ENCODE results near the gene PVALEF. TPM values are rescaled to one million over a fixed set of nuclear protein-coding genes. Genes with fewer than 3 reads are reported as not detected.
"Not testable (repeated sequence)": the region's sequence is repeated elsewhere in the genome, so short reads cannot be mapped to it uniquely, and the experiment has no call there.

Gene PVALEF
- total RNA-seq, 2 experiments from 2014 or later, result not detected

DNA sequence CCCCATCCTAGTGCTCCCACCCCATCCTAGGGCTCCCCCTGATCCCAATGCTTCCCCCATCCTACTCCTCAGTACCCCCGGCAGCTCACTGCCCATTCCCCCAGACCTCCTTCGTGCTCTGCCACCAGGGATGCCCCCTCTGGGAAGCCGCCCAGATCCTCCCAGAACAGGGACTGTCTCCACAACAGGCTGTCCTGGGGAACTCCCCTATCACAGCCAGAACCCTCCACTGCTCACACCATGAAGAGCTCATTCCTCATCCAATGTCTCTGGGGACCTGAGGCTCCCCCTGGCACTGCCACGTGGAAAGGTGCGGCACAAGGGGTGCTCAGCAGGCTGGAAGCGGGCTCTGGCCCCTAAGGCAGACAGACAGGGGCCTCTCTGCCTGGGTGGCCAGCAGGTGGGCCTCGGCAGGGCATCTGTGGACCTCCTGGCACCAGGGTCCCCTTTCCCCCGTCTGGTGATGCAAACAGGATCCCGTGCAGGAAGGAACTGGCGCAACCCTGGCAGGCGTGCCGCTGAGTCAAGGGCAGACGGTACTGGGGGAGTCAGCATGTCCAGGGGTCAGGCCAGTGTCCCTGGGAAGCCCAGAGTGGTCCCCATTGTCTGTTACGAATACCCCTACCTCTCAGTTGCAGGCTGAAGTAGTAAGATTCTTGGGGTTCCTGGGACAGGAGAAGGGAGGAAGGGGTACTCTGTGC, 14.8 kb upstream of the PVALEF start:
- ChIA-PET CTCF (no interaction called here), POLR2A (no interaction called here)
- intact Hi-C loops (cut with DNase I, micrococcal nuclease), result no loop called here
- ATAC-seq (no peak), DNase-seq (no peak)
- H3K4me1 Mint-ChIP-seq, result no peaks in the 10 kb centered on the region
- H3K27ac Mint-ChIP-seq, result no peak overlapping the region
- no peak overlapping the region for H3K4me3 Mint-ChIP-seq
- H3K36me3 Mint-ChIP-seq (ENCODE audit: low read depth), result no peaks in the 10 kb centered on the region
- H3K27me3 Mint-ChIP-seq, result peaks cover 3% of the 10 kb centered on the region
- no peaks in the 10 kb centered on the region for H3K9me3 Mint-ChIP-seq (ENCODE audit: low read depth)

DNA sequence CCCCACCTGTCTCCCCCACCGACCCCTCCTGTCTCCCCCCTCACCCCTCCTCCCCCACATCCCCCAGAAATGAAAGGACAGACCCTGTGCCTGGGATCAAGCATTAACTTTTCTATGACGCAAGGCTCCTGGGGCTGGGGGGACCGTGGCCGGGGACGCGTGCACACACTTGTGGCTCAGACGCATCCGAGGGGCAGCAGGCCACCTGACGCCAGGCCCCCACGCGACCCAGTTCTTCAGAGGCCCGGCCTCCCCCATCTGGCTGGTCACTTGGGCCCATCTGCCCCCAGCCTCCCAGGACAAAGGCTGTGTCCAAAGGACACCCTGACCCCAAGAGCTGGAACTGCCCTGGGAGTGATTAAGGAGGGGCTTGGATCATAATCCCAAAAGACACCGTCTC, 14.0 kb upstream of the PVALEF start:
- DNase-seq, result no peak
- no peaks in the 10 kb centered on the region for H3K9me3 Mint-ChIP-seq (ENCODE audit: low read depth)
- H3K4me3 Mint-ChIP-seq, result no peak overlapping the region
- no peak for ATAC-seq
- CTCF ChIA-PET, result no interaction called here
- POLR2A ChIA-PET, result no interaction called here
- H3K27me3 Mint-ChIP-seq, result peaks cover 3% of the 10 kb centered on the region
- H3K36me3 Mint-ChIP-seq (ENCODE audit: low read depth), result no peaks in the 10 kb centered on the region
- H3K27ac Mint-ChIP-seq, result no peak overlapping the region
- no peaks in the 10 kb centered on the region for H3K4me1 Mint-ChIP-seq
- intact Hi-C loops (cut with DNase I, micrococcal nuclease), result no loop called here

DNA sequence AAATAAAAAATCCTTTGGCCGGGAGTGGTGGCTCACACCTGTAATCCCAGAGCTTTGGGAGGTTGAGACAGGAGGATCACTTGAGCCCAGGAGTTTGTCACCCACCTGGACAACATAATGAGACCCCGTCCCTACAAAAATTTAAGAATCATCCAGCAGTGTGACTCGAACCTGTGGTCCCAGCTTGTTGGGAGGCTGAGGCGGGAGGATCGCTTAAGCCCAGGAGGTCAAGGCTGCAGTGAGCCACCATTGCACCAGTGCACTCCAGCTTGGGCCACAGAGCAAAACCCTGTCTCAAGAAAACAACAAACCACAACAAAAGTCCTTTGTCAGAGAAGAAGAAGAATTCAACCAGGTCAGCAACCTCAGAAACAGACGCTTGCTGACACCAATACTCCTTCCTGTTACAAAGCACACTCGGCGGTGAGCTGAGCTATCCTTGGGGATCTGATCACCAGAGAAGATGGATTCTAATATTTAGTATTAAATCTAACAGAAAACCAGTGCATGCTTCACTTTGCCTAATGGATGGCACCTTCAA, 12.9 kb upstream of the PVALEF start:
- ChIA-PET CTCF (interaction anchor here (0.5 kb wide), 1 partner anchor 56 kb away, joined by 3 read pairs; no protein-coding TSS in a partner anchor), POLR2A (no interaction called here)
- Mint-ChIP-seq H3K27me3 (peaks cover 3% of the 10 kb centered on the region), H3K36me3 (ENCODE audit: low read depth) (no peaks in the 10 kb centered on the region), H3K9me3 (ENCODE audit: low read depth) (no peaks in the 10 kb centered on the region), H3K4me1 (no peaks in the 10 kb centered on the region), H3K4me3 (no peak overlapping the region), H3K27ac (no peak overlapping the region)
- intact Hi-C loops (cut with DNase I, micrococcal nuclease), result no loop called here
- DNase-seq (no peak), ATAC-seq (no peak)

DNA sequence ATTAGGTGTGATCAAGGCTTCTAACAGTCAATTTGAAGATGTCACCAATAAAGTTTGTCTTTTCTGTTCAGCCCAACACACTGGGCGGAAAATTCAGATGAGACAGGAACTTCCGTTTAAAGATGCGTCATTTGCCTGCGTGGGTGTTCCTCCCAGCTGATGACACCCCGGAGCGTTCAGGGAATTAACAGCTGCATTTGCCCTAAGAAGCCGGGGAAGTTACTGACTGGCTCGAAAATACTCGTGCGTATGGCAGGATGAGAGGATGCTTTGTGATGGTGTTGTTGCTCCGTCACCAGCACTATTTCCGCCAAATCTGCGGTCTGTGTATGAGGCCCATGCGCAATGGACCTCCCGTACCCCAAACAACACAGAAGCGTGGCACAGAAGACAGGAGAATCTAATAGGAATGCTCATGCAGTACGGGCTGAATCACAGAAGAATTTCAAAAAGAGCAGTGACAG, 11.9 kb upstream of the PVALEF start:
- Mint-ChIP-seq H3K9me3 (ENCODE audit: low read depth) (no peaks in the 10 kb centered on the region), H3K4me1 (no peaks in the 10 kb centered on the region), H3K36me3 (ENCODE audit: low read depth) (no peaks in the 10 kb centered on the region), H3K27ac (no peak overlapping the region), H3K27me3 (peaks cover 3% of the 10 kb centered on the region), H3K4me3 (no peak overlapping the region)
- DNase-seq, result no peak
- CTCF ChIA-PET, result no interaction called here
- ATAC-seq, result no peak
- POLR2A ChIA-PET, result no interaction called here
- intact Hi-C loops (cut with DNase I, micrococcal nuclease), result no loop called here

DNA sequence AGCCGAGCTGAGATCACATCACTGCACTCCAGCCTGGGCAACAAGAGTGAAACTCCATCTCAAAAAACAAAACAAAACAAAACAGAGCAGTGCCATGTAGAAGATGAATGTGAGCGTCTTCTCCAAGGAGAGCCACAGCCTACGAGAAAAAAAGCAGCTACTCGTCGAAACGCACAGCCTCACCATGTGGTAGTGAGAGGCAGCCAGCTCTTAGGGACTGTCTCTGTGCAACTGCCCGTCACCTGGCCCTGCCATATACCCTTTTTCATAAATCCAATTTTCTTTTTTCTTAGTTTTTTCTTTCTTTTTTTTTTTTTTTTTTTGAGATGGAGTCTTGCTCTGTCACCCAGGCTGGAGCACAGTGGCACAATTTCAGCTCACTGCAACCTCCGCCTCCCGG, 11.3 kb upstream of the PVALEF start:
- intact Hi-C loops (cut with DNase I, micrococcal nuclease); H3K27me3 Mint-ChIP-seq; H3K9me3 Mint-ChIP-seq (ENCODE audit: low read depth); H3K27ac Mint-ChIP-seq; CTCF ChIA-PET; ATAC-seq; POLR2A ChIA-PET; H3K4me3 Mint-ChIP-seq; DNase-seq; H3K36me3 Mint-ChIP-seq (ENCODE audit: low read depth); H3K4me1 Mint-ChIP-seq: not testable (repeated sequence)

DNA sequence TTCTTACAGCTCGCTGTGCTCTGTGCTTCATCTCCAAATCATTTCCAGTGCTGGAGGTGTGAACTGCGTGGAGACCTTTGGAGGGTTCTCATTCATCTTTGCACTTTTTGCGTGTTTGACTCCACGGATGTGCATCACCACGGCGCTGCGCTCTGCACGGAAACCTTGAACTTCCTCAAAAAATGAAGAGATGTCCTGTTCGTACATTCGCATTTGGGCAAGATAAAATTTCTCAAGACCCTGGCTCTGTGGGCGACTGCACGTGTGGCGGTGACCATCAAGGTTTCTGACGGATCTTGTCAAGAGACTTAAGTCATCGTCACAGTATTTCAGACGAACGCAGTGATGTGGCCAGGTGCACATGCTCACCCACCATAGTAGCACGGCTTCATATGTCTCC, 10.3 kb upstream of the PVALEF start:
- H3K36me3 Mint-ChIP-seq (ENCODE audit: low read depth), result no peaks in the 10 kb centered on the region
- H3K27me3 Mint-ChIP-seq, result no peaks in the 10 kb centered on the region
- ATAC-seq, result no peak
- no peak overlapping the region for H3K27ac Mint-ChIP-seq
- intact Hi-C loops (cut with DNase I, micrococcal nuclease), result no loop called here
- no peaks in the 10 kb centered on the region for H3K4me1 Mint-ChIP-seq
- no peak for DNase-seq
- H3K4me3 Mint-ChIP-seq, result no peak overlapping the region
- POLR2A ChIA-PET, result no interaction called here
- CTCF ChIA-PET, result no interaction called here
- no peaks in the 10 kb centered on the region for H3K9me3 Mint-ChIP-seq (ENCODE audit: low read depth)

DNA sequence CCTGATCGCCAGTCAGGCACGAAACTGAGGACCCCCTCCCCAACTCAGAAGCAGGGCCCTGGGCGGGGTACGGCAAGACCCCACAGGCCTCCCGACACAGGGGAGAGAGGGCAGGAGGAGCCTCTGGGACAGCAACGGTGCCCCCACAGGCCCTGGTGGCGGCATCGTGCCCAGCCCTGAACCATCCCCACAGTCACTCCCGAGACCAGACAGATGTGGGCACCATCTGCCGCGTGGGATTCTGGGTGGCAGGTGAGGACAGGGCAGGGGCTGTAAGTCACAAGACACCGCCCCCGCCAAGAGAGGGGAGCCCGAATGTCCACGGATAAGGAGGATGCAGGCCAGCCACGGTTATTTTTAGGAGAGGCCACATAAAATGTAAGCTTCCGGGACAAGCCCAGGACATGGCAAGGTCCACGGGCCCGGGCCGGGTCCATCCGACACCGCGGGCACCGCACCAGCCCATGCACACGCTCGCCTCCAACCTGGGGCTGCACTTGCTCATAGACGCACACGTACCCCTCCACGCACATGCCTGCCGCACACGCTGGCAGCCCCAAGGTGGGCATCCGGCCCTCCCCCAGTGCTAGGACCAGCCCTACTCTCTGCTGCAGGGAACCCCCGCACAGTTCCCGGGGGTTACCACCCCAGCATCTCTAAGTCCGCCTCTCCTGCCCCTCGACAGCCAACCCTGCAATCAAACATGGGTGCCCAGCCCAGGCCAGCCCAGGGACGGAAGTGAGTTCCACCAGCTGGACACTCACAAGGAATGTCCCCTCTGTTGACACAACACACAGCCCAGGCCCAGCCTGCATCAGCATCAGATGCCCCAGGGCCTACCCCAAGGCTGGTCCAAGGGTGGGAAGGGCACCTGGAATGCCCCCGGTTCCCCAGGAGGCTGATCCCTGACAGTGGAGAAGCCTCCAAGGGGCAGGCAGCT, 8.2 kb upstream of the PVALEF start:
- Mint-ChIP-seq H3K27me3 (peaks cover 8% of the 10 kb centered on the region), H3K4me3 (no peak overlapping the region), H3K36me3 (ENCODE audit: low read depth) (no peaks in the 10 kb centered on the region), H3K27ac (no peak overlapping the region), H3K9me3 (ENCODE audit: low read depth) (no peaks in the 10 kb centered on the region), H3K4me1 (no peaks in the 10 kb centered on the region)
- intact Hi-C loops (cut with DNase I, micrococcal nuclease), result no loop called here
- POLR2A ChIA-PET, result no interaction called here
- ATAC-seq (no peak), DNase-seq (no peak)
- CTCF ChIA-PET, result no interaction called here

DNA sequence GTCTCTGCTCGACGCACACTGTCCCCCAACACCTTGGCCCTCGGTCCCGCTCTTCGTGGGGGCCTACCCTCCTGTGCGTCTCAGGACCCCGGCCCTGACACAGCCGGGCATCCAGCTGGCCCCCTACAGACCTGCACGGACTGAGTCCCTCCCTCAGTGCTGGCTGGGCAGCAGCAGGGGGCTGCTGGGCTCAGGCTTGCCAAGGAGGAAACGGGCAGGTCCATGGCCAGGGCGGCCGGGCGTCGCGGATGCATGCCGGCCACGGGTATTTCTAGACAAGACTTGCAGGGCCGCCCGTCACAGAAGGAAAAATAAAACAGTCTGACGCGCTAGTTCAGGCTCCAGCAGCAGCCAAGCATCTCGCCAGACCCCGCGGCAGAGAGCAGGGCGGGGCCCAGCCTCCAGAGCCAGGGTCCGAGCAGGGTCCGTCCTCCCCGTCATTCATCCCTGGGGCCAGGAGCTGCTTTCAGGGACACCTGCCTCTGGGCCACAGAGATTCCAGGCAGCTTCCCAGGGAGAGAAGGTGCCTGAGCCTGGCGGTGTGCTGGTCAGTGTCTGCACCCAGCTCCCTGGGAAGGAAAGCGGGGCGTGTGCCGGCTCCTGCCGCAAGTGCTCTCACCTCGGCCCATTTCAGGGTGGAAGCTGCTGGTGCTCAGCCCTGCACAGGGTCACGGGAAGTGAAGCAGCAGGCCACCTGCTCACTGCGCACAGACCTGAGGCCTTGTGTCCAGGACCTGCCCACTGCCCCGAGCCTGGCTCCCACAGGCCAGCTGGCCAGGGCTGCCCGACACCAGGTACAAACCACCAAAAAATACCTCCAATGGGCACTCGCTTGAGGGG, 7.2 kb upstream of the PVALEF start:
- DNase-seq (no peak), ATAC-seq (no peak)
- H3K27me3 Mint-ChIP-seq, result peaks cover 8% of the 10 kb centered on the region
- no peaks in the 10 kb centered on the region for H3K4me1 Mint-ChIP-seq
- ChIA-PET POLR2A (no interaction called here), CTCF (interaction anchor here (0.6 to 0.7 kb wide), 2 partner anchors 133 to 194 kb away, joined by 3 to 4 read pairs; no protein-coding TSS in a partner anchor)
- H3K4me3 Mint-ChIP-seq, result no peak overlapping the region
- no peak overlapping the region for H3K27ac Mint-ChIP-seq
- intact Hi-C loops (cut with DNase I, micrococcal nuclease), result no loop called here
- H3K36me3 Mint-ChIP-seq (ENCODE audit: low read depth), result no peaks in the 10 kb centered on the region
- no peaks in the 10 kb centered on the region for H3K9me3 Mint-ChIP-seq (ENCODE audit: low read depth)

DNA sequence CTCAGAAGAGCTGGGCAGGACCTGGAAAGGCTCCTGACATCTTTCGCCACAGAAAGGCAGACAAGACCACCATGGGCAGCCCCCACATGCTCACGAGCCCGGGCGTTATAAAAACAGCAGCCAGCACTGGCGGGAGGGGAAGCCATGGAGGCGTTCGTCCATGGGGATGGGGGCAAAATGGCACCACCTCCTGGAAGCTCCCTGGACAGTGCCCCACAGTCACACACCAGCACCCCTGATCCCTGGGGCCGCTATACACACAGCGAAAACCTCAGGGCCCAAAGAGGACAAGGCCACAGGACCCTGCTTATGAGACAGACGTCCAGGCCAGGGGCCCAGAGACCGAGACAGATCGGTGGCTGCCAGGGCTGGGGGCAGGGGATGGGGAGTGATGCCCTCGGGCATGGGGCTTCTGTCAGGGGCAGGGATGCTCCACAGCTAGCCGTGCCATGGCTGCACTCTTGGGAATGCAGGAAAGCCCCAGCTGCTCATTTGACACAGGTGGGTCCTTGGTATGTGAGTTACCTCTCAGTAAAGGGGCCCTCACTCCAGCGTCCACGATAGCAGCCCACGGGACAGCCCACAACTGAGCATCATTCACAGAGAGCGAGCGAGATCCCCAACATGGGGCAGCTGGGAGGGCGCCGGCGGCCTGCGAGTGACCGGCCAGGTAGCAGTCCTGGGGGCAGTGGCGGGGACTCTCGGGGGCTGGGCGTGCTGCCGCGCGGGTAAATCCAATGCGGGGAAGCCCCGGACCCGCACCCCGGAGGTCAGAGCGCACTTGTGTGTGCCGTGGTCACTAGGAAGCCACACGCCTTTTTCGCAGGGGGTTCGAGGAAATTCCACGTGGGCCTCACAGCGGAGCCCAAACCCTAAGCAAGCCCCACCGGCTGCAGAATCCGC, 6.4 kb upstream of the PVALEF start:
- Mint-ChIP-seq H3K27ac (no peak overlapping the region), H3K4me3 (no peak overlapping the region), H3K27me3 (peaks cover 8% of the 10 kb centered on the region), H3K4me1 (no peaks in the 10 kb centered on the region), H3K36me3 (ENCODE audit: low read depth) (no peaks in the 10 kb centered on the region), H3K9me3 (ENCODE audit: low read depth) (no peaks in the 10 kb centered on the region)
- DNase-seq, result no peak
- POLR2A ChIA-PET, result no interaction called here
- no peak for ATAC-seq
- intact Hi-C loops (cut with DNase I, micrococcal nuclease), result no loop called here
- CTCF ChIA-PET, result interaction anchor here (0.7 kb wide), 1 partner anchor 195 kb away, joined by 3 read pairs; no protein-coding TSS in a partner anchor

DNA sequence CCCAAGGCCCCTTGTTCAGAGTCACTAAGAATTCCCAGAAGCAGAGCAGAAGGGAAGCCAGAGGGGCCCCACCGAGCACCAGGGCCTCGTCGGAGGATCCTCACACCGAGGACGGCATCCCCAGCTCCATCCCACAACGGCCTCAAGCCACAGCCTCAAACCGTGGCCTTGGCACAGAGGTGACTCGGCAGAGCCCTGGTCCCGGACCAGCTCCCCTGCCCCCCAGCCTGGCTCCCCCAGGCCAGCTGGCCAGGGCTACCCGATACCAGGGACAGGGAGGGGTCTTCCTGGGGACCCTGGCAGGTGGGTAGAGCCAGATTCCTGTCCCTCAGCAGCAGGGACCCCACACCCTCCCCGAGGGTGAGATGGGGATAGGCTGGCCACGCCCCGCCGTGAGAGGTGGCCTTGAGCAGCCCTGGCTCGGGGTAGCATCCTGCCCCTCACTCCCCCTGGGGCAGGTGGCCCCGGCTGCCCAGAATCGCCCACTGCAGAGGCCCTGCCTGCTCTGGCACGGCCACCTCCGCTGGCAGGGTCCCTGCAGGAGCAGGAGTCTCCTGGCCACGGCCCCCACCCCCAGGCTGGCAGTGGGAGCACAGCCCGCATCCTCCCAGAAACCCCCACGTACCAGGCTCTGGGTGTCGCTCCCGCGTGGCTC, 5.6 kb upstream of the PVALEF start:
- Mint-ChIP-seq H3K9me3 (ENCODE audit: low read depth) (no peaks in the 10 kb centered on the region), H3K36me3 (ENCODE audit: low read depth) (no peaks in the 10 kb centered on the region), H3K4me3 (no peak overlapping the region), H3K4me1 (no peaks in the 10 kb centered on the region), H3K27me3 (peaks cover 12% of the 10 kb centered on the region), H3K27ac (no peak overlapping the region)
- ATAC-seq (no peak), DNase-seq (no peak)
- ChIA-PET CTCF (no interaction called here), POLR2A (no interaction called here)
- intact Hi-C loops (cut with DNase I, micrococcal nuclease), result no loop called here
